Gastrocnemius medialis (tissue), 4 donors: ENCODE measurements around the gene SUGCT. TPM values are rescaled to one million over a fixed set of nuclear protein-coding genes. Genes with fewer than 3 reads are reported as not detected.

Experiments
- ATAC-seq, 2 donors: fragments of 150-250 bp; one replicate each; pipeline ENCODE4 v1.9.1; 2016
- DNase-seq, 2 donors: peaks; one replicate each; pipeline ENCODE4 v3.0.0-alpha.2; 2019
- H3K27ac ChIP-seq, 4 donors: fragments of 200-600 bp; sonication (generic); 1 replicate in 1 of 4; 2 replicates in 3 of 4; pipeline ENCODE4 v1.5.1; 2016 to 2018; ENCODE audit warnings: mild to moderate bottlenecking in 2 of 4, moderate library complexity in 1 of 4
- H3K27me3 ChIP-seq, 3 donors: fragments of 200-600 bp; sonication (generic) in 2 of 3; 1 replicate in 1 of 3; 2 replicates in 2 of 3; pipeline versions ENCODE4 v1.5.1 to v1.6.0; 2016 to 2019; ENCODE audit warnings: mild to moderate bottlenecking in 1 of 3, moderate library complexity in 1 of 3
- H3K36me3 ChIP-seq, 2 donors: fragments of 200-600 bp; sonication (generic) in 1 of 2; one replicate each; pipeline ENCODE4 v1.5.1; 2017 to 2018
- H3K4me1 ChIP-seq, 2 donors: fragments of 200-600 bp; sonication (generic) in 1 of 2; one replicate each; pipeline ENCODE4 v1.5.1; 2016 to 2017; ENCODE audit warnings: mild to moderate bottlenecking in 2 of 2
- H3K4me3 ChIP-seq, 4 donors: fragments of 200-600 bp; sonication (generic) in 3 of 4; 1 replicate in 1 of 4; 2 replicates in 3 of 4; pipeline ENCODE4 v1.5.1; 2016 to 2019; ENCODE audit warnings: mild to moderate bottlenecking in 2 of 4
- H3K9me3 ChIP-seq, 3 donors: fragments of 200-600 bp; sonication (generic) in 2 of 3; 1 replicate in 1 of 3; 2 replicates in 2 of 3; pipeline ENCODE4 v1.5.1; 2016 to 2019
- CTCF ChIP-seq, 5 experiments: fragments of 450-650 bp in 3 of 5; fragments of 200-600 bp in 2 of 5; sonication (generic) in 2 of 5; IDR thresholded peaks in 4 of 5; conservative IDR thresholded peaks in 1 of 5; 1 replicate in 4 of 5; 2 replicates in 1 of 5; pipeline ENCODE4 v1.5.1; 2016 to 2019; ENCODE audit warnings: antibody characterized with exemption in 5 of 5, mild to moderate bottlenecking in 3 of 5, moderate library complexity in 3 of 5
- POLR2A ChIP-seq, 2 donors: fragments of 450-650 bp; IDR thresholded peaks; one replicate each; pipeline ENCODE4 v1.6.1; 2017; ENCODE audit warnings: antibody characterized with exemption in 2 of 2, mild to moderate bottlenecking in 2 of 2, moderate library complexity in 2 of 2
- in situ Hi-C, 4 donors: fragments of 200-750 bp; cut with MboI; loops; one replicate each; pipeline versions ENCODE4 v1.15.0 to v1.8.0; 2017; ENCODE audit warnings: low sequenced_read_pairs in 4 of 4
- intact Hi-C: fragments of 100-400 bp; cut with DNase I; formaldehyde crosslinking; loops from one replicate; pipeline ENCODE4 v1.15.1; 2023; ENCODE audit warnings: low total_unique reads
- total RNA-seq, 4 donors: library from RNA; depleted of rRNA; stranded (reverse); fragments of >200 nt; gene quantifications; one replicate each; pipeline versions ENCODE4 v1.1.0 to v1.2.3, GENCODE V29; 2016

Gene SUGCT
- total RNA-seq, 4 donors from 2014 or later, result 2.3 to 3.5 (median 2.9) TPM

GRCh38 chr7:40498924-40499510 lies 364.2 kb downstream of the SUGCT start:
- H3K9me3 ChIP-seq, result no peaks in the 10 kb centered on the region
- H3K27ac ChIP-seq, result no peak overlapping the region
- peak in 1 of 2 donors; percentile 28 for DNase-seq
- H3K27me3 ChIP-seq, result no peaks in the 10 kb centered on the region
- ATAC-seq, result no peak
- in situ Hi-C loops, result no loop called here
- intact Hi-C loops, result no loop called here
- H3K4me1 ChIP-seq, result no peaks in the 10 kb centered on the region
- no peaks in the 10 kb centered on the region for H3K36me3 ChIP-seq
- TF ChIP-seq POLR2A (IDR thresholded peaks at IDR 0.05), result no peak
- no peak for TF ChIP-seq CTCF (IDR thresholded peaks at IDR 0.05 in 4 of 5, conservative IDR thresholded peaks at IDR 0.05 in 1 of 5)
- H3K4me3 ChIP-seq, result no peak overlapping the region

- H3K9me3 ChIP-seq, result no peaks in the 10 kb centered on the region
- in situ Hi-C loops (no loop called here), intact Hi-C loops (no loop called here)
- H3K36me3 ChIP-seq, result no peaks in the 10 kb centered on the region
- TF ChIP-seq POLR2A (IDR thresholded peaks at IDR 0.05), result no peak
- no peak overlapping the region for H3K4me3 ChIP-seq
- ATAC-seq, result no peak
- DNase-seq, result no peak
- H3K27ac ChIP-seq, result no peak overlapping the region
- H3K4me1 ChIP-seq, result no peaks in the 10 kb centered on the region
- no peaks in the 10 kb centered on the region for H3K27me3 ChIP-seq
Observed at GRCh38 chr7:40499718-40500117, 364.9 kb downstream of the SUGCT start.

- no peak for ATAC-seq
- TF ChIP-seq CTCF (IDR thresholded peaks at IDR 0.05 in 4 of 5, conservative IDR thresholded peaks at IDR 0.05 in 1 of 5) (no peak), POLR2A (IDR thresholded peaks at IDR 0.05) (no peak)
- in situ Hi-C loops, result no loop called here
Observed at GRCh38 chr7:40500219-40500618, 365.4 kb downstream of the SUGCT start.

GRCh38 chr7:40502359-40502758 lies 367.6 kb downstream of the SUGCT start:
- intact Hi-C loops, result no loop called here
- H3K4me3 ChIP-seq, result no peak overlapping the region

More at GRCh38 chr7:40500219-40500618, 365.4 kb downstream of the SUGCT start:
- H3K27me3 ChIP-seq, result no peaks in the 10 kb centered on the region
- H3K9me3 ChIP-seq, result no peaks in the 10 kb centered on the region
- peak in 1 of 2 donors; percentile 17 for DNase-seq
- no peaks in the 10 kb centered on the region for H3K36me3 ChIP-seq
- H3K27ac ChIP-seq, result no peak overlapping the region
- H3K4me3 ChIP-seq, result no peak overlapping the region
- no peaks in the 10 kb centered on the region for H3K4me1 ChIP-seq
- intact Hi-C loops, result no loop called here

GRCh38 chr7:40506158-40506557 lies 371.4 kb downstream of the SUGCT start:
- DNase-seq, result no peak
- no peaks in the 10 kb centered on the region for H3K36me3 ChIP-seq
- no peak overlapping the region for H3K4me3 ChIP-seq
- no peaks in the 10 kb centered on the region for H3K9me3 ChIP-seq
- in situ Hi-C loops, result no loop called here
- no peaks in the 10 kb centered on the region for H3K27me3 ChIP-seq
- no peak overlapping the region for H3K27ac ChIP-seq
- H3K4me1 ChIP-seq, result no peaks in the 10 kb centered on the region
- intact Hi-C loops, result no loop called here
- no peak for ATAC-seq
- TF ChIP-seq POLR2A (IDR thresholded peaks at IDR 0.05) (no peak), CTCF (IDR thresholded peaks at IDR 0.05 in 4 of 5, conservative IDR thresholded peaks at IDR 0.05 in 1 of 5) (no peak)

More at GRCh38 chr7:40502359-40502758, 367.6 kb downstream of the SUGCT start:
- Histone ChIP-seq H3K36me3 (no peaks in the 10 kb centered on the region), H3K27ac (no peak overlapping the region), H3K4me1 (no peaks in the 10 kb centered on the region), H3K9me3 (no peaks in the 10 kb centered on the region), H3K27me3 (no peaks in the 10 kb centered on the region)
- ATAC-seq (no peak), DNase-seq (no peak)
- TF ChIP-seq POLR2A (IDR thresholded peaks at IDR 0.05) (no peak), CTCF (IDR thresholded peaks at IDR 0.05 in 4 of 5, conservative IDR thresholded peaks at IDR 0.05 in 1 of 5) (no peak)
- in situ Hi-C loops, result no loop called here
